NCI-H345 (cell line): ENCODE results near the gene FGL2.
"Not testable (repeated sequence)": the region's sequence is repeated elsewhere in the genome, so short reads cannot be mapped to it uniquely, and the experiment has no call there.

ENCODE experiments used
- DNase-seq: peaks from one replicate; lab custom pipeline; 2025; lab: John Stamatoyannopoulos, UW

FGL2 gene

DNA sequence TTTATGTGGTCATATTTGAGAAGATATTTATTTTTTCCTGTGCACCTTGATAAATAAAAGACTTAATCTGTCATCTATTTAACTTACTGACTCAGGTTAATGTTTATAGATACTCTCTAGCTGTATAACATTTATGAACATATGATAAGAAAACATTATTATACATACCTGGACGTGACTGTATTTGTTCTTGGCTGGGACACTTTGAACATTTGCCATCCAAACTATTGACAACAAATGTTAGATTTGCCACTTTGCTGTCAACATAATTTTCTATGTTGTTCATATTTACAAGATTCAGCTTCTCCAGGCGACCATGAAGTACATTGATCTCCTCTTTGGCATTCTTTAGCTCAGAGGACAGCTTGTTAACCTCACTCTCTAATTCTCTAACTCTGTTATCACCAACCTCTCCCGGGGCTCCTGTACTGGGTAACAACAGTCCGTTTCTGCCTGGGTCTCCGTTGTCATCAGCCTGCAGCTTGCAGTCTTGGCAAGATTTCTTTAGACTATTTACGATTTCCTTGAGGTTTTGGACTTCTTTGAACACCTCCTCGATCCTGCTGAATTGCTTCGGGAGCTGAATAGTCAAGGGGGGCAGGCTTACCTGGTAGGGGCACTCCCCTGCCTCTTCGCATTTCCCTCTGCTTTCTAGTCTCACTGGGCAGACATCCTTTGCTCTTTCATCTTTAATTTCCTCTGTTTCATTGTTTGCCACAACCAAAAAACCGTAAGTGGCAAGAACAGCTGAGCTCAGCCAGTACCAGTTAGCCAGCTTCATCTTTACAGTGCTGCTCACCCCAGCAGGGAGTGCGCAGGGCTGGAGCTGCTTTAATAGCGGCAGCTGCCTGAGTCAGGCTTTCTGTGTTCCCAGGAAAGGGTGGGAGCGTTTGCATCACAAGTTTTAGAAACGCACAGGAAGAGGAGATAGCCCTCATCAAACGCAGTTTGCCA, at the start of gene FGL2:
Gene FGL2 (minus strand): TSS at position 807 of the 954 bp plus-strand sequence. CDS start 26 bp downstream, at position 781.
- DNase-seq: peak; percentile 26

- DNase-seq: no peak
These were observed 48.5 kb upstream of the FGL2 start for GRCh38 chr7:77248154-77248553.

DNA sequence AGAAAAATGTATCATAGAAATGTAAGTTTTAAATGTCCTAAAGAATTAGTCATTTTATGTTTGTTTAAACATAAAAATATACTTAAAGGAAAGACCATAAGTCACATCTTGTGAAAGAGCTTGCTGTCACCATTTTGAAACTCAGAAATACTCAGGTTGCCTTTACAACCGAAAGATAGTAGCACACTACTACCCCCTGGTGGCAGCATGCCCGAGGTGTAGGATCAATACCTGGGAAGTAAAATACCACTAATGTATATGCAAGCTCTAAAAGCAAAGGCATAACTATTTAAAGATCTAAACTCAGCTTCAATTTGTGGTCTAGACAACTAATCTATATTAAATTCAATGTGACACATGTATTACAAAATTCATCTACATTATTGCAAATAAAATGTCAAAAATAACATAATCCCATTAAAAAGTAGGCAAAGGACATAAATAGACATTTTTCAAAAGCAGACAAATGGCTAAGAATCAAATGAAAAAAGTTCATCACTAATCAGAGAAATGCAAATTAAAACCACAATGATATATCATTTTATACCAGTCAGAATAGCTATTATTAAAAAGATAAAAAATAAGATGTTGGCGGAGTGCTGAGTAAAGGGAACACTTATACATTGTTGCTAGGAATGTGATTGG, 47.7 kb upstream of the FGL2 start:
- DNase-seq: peak; percentile 80

GRCh38 chr7:77246026-77246640, 46.5 kb upstream of the FGL2 start:
- DNase-seq: no peak

DNA sequence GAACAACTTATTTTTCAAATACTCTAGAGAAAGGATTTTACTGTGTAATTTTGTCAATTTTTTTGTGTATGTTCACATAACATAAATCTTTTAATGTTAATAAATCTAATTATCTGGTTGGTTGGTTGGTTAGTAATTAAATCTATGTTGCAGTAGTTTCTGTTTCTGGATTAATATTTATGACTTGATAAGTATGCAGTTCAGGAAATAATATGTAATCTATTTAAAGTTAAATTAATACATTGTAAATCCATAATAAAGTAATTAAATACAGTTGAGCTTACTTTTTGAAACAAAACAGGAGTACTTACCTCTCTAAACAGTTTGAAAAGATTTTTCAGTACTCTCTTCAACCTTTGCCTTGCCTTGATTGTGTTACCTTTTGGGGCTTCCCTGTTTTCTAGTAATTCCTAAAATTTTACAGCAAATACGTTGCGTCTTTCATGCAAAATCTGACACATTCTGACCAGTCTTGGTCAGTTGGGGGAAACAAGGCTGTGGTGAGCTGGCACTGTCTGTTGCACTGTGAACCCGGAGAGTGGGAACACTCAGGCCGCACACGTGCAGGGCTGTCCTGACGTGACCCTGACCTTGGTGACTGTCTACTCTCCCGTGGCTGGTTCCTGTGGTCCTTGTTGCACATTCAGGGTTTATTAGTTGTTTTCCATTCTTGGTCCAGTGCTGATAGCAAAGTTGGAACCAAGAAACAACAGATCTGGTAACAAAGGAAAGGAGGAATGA, 45.6 kb upstream of the FGL2 start:
- DNase-seq: no peak

DNA sequence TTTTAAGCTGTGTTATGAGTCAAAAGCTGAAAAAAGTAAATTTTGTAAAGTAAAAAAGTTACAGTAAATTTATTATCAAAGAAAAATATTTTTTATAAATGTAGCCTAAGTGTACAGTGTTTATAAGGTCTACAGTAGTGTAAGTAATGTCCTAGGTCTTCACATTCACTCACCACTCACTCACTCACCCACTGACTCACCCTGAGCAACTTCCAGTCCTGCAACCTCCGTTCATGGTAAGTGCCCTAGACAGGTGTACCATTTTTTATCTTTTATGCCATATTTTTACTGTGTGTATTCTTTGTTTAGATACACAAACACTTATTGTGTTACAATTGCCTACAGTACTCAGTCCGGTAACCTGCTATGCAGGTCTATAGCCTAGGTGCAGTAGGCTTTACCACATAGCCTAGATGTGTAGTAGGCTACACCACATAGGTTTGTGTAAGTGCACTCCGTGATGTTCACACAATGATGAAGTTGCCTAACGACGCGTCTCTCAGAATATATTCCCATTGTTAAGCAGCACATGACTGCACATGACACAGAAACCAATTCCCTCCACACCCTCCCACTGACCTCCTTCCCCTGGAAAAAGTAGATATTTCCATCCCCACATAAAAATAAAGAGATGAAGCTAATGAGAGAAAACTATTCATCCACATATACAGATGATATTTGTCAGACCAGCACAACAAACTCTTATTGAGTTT, 44.8 kb upstream of the FGL2 start:
- no peak for DNase-seq

- no peak for DNase-seq
These were observed 42.9 kb upstream of the FGL2 start for GRCh38 chr7:77242554-77242953.

DNA sequence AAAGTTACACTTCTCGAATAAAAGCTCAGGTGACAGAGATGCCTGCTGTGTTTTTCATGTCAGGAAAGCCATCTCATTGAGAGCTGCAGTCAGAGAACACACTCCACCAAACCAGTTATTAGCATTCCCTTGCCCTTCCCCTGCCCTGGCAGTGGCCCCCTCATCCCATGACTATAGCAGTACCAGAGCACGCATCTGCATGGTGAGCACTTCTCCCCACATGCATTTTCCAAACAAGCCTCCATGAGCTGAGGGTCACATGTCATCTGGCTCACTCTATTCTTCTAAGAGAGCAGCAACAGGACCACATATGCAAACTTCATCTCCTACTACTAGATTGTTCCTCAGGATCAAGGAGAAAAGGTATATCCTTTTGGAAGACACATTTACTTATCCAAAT, 42.4 kb upstream of the FGL2 start:
- no peak for DNase-seq

DNA sequence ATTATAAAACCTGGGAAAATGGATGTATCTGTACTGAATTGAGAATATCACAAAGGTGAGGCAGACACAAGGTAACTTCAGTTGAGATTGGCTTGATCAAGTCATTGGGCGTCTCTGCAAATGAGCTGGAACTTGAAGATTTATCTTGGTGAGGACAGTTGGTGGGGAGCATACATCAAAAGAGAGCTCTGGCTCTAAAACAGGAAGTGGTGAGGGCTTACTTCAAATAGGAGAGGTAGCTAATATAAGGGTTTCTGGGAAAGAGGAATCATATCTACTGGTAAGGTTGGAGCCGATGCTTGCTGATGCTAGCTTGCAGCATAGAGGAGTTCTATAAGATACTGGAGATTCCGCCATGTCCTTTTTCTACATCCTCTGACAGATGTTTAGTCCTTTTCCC, 39.9 kb upstream of the FGL2 start:
- no peak for DNase-seq

- no peak for DNase-seq
These were observed 39.1 kb upstream of the FGL2 start for GRCh38 chr7:77238703-77239136.

GRCh38 chr7:77235276-77235675, 35.7 kb upstream of the FGL2 start:
- DNase-seq: no peak

DNA sequence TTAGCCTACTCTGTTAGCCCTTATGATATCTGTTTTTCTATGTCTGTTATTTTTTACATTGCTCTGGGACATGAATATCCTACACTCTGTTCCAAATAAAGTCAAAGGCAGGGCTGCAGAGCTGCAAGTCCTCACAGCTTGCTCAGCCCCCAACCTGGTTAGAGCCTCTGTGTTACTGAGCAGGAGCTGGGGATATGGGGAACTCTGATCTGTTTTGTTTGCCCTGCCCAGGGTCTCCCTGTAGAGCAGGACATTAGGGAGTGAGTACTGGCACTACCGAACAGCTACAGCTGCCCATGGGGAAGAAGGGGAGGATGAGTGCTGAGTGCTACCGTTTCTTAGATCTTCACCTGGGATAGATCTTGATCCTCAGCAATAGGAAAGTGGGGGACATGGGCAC, 32.8 kb upstream of the FGL2 start:
- DNase-seq: no peak

DNA sequence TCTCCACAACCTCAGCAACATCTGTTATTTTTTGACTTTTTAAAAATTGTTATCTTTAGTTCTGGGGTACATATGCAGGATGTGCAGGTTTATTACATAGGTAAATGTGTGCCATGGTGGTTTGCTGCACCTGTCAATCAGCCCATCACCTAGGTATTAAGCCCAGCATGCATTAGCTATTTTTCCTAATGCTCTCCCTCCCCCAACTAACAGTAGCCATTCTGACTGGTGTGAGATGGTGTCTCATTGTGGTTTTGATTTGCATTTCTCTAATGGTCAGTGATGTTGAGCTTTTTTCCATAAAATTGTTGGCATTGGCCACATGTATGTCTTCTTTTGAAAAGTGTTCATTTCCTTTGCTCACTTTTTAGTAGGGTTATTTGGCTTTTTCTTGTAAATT, 29.2 kb upstream of the FGL2 start:
- DNase-seq: not testable (repeated sequence)

DNA sequence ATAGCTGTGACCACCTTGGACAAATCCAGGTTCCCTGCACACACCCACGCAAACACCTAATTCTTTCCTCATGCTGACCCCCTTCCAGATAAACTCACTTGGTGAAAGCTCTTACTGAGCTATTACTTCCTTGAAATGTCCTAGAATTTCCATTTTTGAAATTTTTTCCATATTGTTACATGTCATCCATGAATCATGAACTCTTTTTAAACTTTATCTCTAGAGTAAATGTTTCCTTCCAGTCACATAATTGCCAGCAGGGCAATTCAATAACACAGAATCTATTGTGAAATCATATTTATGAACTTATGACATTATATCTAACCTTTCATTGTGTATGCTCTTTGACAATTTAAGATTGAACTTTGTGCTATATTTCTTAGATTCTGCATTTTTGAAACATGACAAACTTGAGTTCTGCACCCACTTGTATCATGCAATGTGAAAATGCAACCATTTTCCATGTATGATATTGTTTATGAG, 26.8 kb upstream of the FGL2 start:
- no peak for DNase-seq

DNA sequence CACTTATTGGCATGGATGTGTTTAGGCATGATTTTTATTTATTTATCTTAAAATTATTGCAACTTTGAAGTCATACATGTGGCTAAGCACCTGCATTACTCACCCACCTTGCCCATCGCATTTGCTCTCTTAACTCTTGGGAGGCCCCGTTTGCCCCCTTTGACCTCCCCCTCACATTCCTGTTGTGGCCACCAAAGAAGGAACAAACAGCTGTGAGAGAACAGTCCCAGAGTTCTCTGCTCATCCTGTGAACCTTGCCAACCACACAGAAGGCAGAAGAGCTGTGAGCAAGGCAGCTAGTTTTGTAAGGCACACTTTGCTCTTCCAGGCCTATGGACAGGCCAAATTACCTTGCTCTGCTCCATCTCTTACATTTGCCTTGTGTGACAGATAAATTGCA, 23.6 kb upstream of the FGL2 start:
- DNase-seq: no peak

DNA sequence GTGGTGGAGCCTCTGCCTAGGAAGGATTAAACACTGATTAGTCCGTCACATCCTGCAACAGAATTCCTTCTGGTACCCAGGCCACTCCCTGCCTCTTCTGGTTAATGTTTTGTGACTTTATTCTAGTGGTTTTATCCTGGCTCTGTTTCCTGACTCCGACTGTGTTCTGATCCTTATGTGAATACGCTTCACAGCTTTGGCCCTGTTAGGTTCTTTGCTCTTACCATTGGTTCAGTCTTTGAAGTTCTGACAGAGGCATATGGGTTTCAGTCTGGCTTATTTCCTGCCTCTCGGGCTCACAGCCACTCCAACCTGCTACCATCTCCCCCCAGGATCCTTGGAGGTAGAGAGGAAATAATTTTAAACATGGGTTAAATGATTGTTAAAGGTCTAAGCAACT, 23.2 kb upstream of the FGL2 start:
- no peak for DNase-seq

GRCh38 chr7:77222065-77222464, 22.4 kb upstream of the FGL2 start:
- DNase-seq: no peak

- not testable (repeated sequence) for DNase-seq
These were observed 20.2 kb upstream of the FGL2 start for GRCh38 chr7:77219701-77220331.

DNA sequence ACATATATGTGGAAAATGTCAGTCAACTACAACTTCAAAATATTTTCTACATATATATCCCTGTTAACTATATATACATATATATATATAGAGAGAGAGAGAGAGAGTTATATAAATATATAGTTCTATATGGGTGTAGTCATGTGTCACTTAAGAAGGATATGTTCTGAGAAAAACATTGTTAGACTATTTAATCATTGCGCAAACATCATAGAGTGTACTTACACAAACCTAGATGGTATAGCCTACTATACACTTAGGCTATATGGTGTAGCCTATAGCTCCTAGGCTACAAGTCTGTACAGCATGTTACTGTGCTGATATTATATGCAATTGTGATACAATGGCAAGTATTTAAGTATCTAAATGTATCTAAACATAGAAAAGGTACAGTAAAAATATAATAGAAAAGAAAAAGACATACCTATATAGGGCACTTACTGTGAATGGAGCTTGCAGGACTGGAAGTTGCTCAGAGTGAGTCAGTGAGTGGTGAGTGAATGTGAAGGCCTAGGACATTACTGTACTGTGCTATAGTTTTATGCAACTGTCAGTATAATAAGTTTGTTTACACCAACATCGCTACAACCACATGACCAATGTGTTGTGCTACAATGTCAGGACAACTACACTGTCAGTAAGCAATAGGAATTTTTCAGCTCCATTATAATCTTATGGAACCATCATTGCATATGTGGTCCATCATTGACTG, 18.0 kb upstream of the FGL2 start:
- no peak for DNase-seq

DNA sequence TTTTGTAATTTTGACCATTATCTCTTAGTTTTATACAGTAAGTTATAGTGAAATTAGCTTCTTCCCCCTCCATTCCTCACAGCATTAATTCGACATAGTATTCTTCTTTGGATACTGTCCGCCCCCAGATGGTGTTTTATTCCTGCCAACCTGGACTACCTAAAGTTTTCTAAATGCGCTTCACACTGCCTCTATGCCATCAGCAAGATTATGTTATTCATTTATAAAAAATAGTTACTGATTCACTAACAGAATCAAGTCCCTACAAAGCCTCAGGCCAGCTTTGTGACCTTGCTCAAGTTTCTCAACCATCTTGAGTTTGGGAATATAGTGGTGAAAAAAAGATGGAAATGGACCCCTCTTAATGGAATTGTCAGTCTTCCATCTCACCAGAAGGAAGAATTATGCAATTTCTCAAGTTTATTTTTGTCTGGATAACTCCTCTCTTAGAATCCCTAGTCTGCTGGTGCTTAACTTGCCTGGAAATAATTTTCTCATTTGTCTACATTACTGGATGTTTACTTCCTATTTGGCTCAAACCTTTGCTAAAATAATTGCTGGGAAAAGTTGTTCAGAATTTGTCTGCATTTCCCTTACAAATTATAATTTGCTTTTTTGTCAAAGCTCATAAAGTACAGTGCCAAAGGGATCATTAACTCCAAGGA, 16.7 kb upstream of the FGL2 start:
- DNase-seq: no peak
